Astrocyte (in vitro differentiated cells and primary cell): ENCODE results near the gene TBCA. TPM values are rescaled to one million over a fixed set of nuclear protein-coding genes. Genes with fewer than 3 reads are reported as not detected.

Experiments
- DNase-seq: peaks from one replicate; pipeline ENCODE4 v3.0.0-alpha.2; 2010; ENCODE audit warnings: low read depth
- FAIRE-seq: peaks from 2 replicates; lab custom pipeline; 2011; peaks lifted over from hg19 to GRCh38; lab: Jason Lieb, UNC
- H2AFZ ChIP-seq: 2 replicates; pipeline ENCODE4 v1.6.0; 2012; ENCODE audit warnings: low read depth, low read length, inconsistent platforms
- H3K27ac ChIP-seq: 2 replicates; pipeline ENCODE4 v1.5.1; 2011; ENCODE audit warnings: low read depth, low read length, inconsistent platforms
- H3K27me3 ChIP-seq: 2 replicates; pipeline ENCODE4 v1.6.0; 2011; ENCODE audit warnings: low read length, inconsistent platforms; ENCODE audit not compliant: insufficient read depth
- H3K36me3 ChIP-seq: 2 replicates; pipeline ENCODE4 v1.5.1; 2011; ENCODE audit warnings: low read length, inconsistent platforms; ENCODE audit not compliant: insufficient read depth
- H3K4me1 ChIP-seq: 2 replicates; pipeline ENCODE4 v1.5.1; 2011; ENCODE audit warnings: low read length, inconsistent platforms; ENCODE audit not compliant: insufficient read depth
- H3K4me2 ChIP-seq: 2 replicates; pipeline ENCODE4 v1.6.0; 2012; ENCODE audit warnings: low read length, inconsistent platforms
- H3K4me3 ChIP-seq: 2 replicates; pipeline ENCODE4 v1.5.1; 2011; ENCODE audit warnings: low read depth, mild to moderate bottlenecking, low read length, inconsistent platforms; ENCODE audit not compliant: insufficient read depth
- H3K79me2 ChIP-seq: 2 replicates; pipeline ENCODE4 v1.6.0; 2012; ENCODE audit warnings: mild to moderate bottlenecking, low read length, inconsistent platforms; ENCODE audit not compliant: insufficient read depth
- H3K9ac ChIP-seq: 2 replicates; pipeline ENCODE4 v1.6.0; 2012; ENCODE audit warnings: mild to moderate bottlenecking, low read length, inconsistent platforms
- H3K9me3 ChIP-seq: 2 replicates; pipeline ENCODE4 v1.5.1; 2012; ENCODE audit warnings: low read depth, mild to moderate bottlenecking, low read length, inconsistent platforms; ENCODE audit not compliant: insufficient read depth
- H4K20me1 ChIP-seq: 2 replicates; pipeline ENCODE4 v1.6.0; 2012; ENCODE audit warnings: low read length, inconsistent platforms; ENCODE audit not compliant: insufficient read depth
- H3K27ac Mint-ChIP-seq: one replicate; pipeline ENCODE4 v1.8.0; 2021; ENCODE audit warnings: mild to moderate bottlenecking, mixed read lengths; ENCODE audit not compliant: unreplicated experiment
- H3K27me3 Mint-ChIP-seq: one replicate; pipeline ENCODE4 v1.8.0; 2021; ENCODE audit warnings: low read depth, mixed read lengths; ENCODE audit not compliant: unreplicated experiment
- H3K36me3 Mint-ChIP-seq: one replicate; pipeline ENCODE4 v1.8.0; 2021; ENCODE audit warnings: low read depth, mixed read lengths; ENCODE audit not compliant: unreplicated experiment
- H3K4me1 Mint-ChIP-seq: one replicate; pipeline ENCODE4 v1.8.0; 2021; ENCODE audit warnings: low read depth, mixed read lengths; ENCODE audit not compliant: unreplicated experiment
- H3K4me3 Mint-ChIP-seq: one replicate; pipeline ENCODE4 v1.8.0; 2021; ENCODE audit warnings: mild to moderate bottlenecking, moderate library complexity, mixed read lengths; ENCODE audit not compliant: unreplicated experiment
- H3K9me3 Mint-ChIP-seq: one replicate; pipeline ENCODE4 v1.8.0; 2021; ENCODE audit warnings: mild to moderate bottlenecking, mixed read lengths; ENCODE audit not compliant: unreplicated experiment
- EZH2 ChIP-seq: IDR thresholded peaks from 2 replicates; pipeline ENCODE4 v1.6.1; 2012; ENCODE audit warnings: mild to moderate bottlenecking, low read length, inconsistent platforms; ENCODE audit not compliant: insufficient read depth
- total RNA-seq: library from RNA; stranded (reverse); gene quantifications from 2 replicates; pipeline ENCODE4 v1.2.1, GENCODE V29; 2021
- TF ChIP-seq, protein P1 (sequence below): IDR thresholded peaks from 2 replicates; pipeline ENCODE4 v1.5.1; 2011; ENCODE audit warnings: low read depth, mild to moderate bottlenecking, inconsistent platforms, low read length, moderate library complexity; ENCODE audit not compliant: insufficient read depth

The TBCA gene
- total RNA-seq, 1 donor from 2014 or later = 207 TPM

DNA sequence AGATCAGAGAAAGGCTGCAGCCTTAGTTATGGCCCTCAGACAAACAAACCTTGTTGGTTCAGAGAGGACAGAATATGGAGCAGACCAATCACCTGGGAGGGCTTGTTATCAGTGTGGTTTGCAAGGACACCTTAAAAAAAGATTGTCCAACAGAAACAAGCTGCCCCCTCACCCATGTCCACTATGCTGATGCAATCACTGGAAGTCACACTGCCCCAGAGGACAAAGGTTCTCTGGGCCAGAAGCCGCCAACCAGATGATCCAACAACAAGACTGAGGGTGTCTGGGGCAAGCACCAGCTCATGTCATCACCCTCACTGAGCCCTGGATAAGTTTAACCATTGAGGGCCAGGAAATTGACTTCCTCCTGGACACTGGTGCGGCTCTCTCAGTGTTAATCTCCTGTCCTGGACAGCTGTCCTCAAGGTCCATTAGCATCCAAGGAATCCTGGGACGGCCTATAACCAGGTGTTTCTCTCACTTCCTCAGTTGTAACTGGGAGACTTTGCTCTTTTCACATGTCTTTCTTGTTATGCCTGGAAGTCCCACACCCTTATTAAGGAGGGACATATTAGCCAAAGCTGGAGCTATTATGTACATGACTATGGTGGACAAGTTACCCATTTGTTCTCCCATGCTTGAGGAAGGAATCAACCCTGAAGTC is 36.9 kb upstream of the TBCA start:
- no peak for TF ChIP-seq EZH2
- TF ChIP-seq, protein P1, sequence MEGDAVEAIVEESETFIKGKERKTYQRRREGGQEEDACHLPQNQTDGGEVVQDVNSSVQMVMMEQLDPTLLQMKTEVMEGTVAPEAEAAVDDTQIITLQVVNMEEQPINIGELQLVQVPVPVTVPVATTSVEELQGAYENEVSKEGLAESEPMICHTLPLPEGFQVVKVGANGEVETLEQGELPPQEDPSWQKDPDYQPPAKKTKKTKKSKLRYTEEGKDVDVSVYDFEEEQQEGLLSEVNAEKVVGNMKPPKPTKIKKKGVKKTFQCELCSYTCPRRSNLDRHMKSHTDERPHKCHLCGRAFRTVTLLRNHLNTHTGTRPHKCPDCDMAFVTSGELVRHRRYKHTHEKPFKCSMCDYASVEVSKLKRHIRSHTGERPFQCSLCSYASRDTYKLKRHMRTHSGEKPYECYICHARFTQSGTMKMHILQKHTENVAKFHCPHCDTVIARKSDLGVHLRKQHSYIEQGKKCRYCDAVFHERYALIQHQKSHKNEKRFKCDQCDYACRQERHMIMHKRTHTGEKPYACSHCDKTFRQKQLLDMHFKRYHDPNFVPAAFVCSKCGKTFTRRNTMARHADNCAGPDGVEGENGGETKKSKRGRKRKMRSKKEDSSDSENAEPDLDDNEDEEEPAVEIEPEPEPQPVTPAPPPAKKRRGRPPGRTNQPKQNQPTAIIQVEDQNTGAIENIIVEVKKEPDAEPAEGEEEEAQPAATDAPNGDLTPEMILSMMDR = no peak
- DNase-seq (no peak), FAIRE-seq (no peak)
- no peak overlapping the region for H3K4me3 Mint-ChIP-seq
- H3K9ac ChIP-seq = no peak overlapping the region
- H3K4me1 ChIP-seq = no peaks in the 10 kb centered on the region
- no peak overlapping the region for H2AFZ ChIP-seq
- peaks cover 19% of the 10 kb centered on the region for H3K27me3 Mint-ChIP-seq
- H3K27me3 ChIP-seq = peaks cover 2% of the 10 kb centered on the region
- H3K27ac ChIP-seq = no peak overlapping the region
- H3K36me3 ChIP-seq = no peaks in the 10 kb centered on the region
- H3K79me2 ChIP-seq = no peaks in the 10 kb centered on the region
- H3K4me3 ChIP-seq = no peak overlapping the region
- H3K4me2 ChIP-seq = no peak overlapping the region
- H3K4me1 Mint-ChIP-seq = no peaks in the 10 kb centered on the region
- peaks cover 9% of the 10 kb centered on the region for H3K9me3 Mint-ChIP-seq
- H3K27ac Mint-ChIP-seq = no peak overlapping the region
- no peaks in the 10 kb centered on the region for H4K20me1 ChIP-seq
- peaks cover 2% of the 10 kb centered on the region for H3K36me3 Mint-ChIP-seq
- H3K9me3 ChIP-seq = no peaks in the 10 kb centered on the region

- no peaks in the 10 kb centered on the region for H3K36me3 ChIP-seq
- TF ChIP-seq, protein P1 = no peak
- no peak for TF ChIP-seq EZH2
- Mint-ChIP-seq H3K9me3 (peaks cover 5% of the 10 kb centered on the region), H3K36me3 (no peaks in the 10 kb centered on the region), H3K4me3 (no peak overlapping the region), H3K27ac (no peak overlapping the region), H3K4me1 (peaks cover 2% of the 10 kb centered on the region), H3K27me3 (peaks cover 3% of the 10 kb centered on the region)
- H3K4me1 ChIP-seq = no peaks in the 10 kb centered on the region
- no peaks in the 10 kb centered on the region for H3K79me2 ChIP-seq
- H4K20me1 ChIP-seq = no peaks in the 10 kb centered on the region
- no peak overlapping the region for H3K4me3 ChIP-seq
- H3K9ac ChIP-seq = no peak overlapping the region
- H2AFZ ChIP-seq = no peak overlapping the region
- no peak overlapping the region for H3K27ac ChIP-seq
- no peaks in the 10 kb centered on the region for H3K9me3 ChIP-seq
- FAIRE-seq (no peak), DNase-seq (no peak)
- H3K27me3 ChIP-seq = no peaks in the 10 kb centered on the region
- H3K4me2 ChIP-seq = no peak overlapping the region
Measured at GRCh38 chr5:77806213-77806843, 30.2 kb upstream of the TBCA start.

- no peak overlapping the region for H3K4me3 ChIP-seq
- no peak for FAIRE-seq
- Mint-ChIP-seq H3K27me3 (peaks cover 2% of the 10 kb centered on the region), H3K9me3 (peaks cover 3% of the 10 kb centered on the region), H3K36me3 (no peaks in the 10 kb centered on the region), H3K27ac (no peak overlapping the region), H3K4me3 (no peak overlapping the region), H3K4me1 (no peaks in the 10 kb centered on the region)
- no peaks in the 10 kb centered on the region for H3K9me3 ChIP-seq
- no peak for DNase-seq
- no peak overlapping the region for H2AFZ ChIP-seq
- no peaks in the 10 kb centered on the region for H4K20me1 ChIP-seq
- H3K4me2 ChIP-seq = no peak overlapping the region
- H3K27ac ChIP-seq = no peak overlapping the region
- no peaks in the 10 kb centered on the region for H3K36me3 ChIP-seq
- no peaks in the 10 kb centered on the region for H3K4me1 ChIP-seq
- TF ChIP-seq EZH2 = no peak
- TF ChIP-seq, protein P1 = no peak
- H3K27me3 ChIP-seq = peaks cover 5% of the 10 kb centered on the region
- H3K79me2 ChIP-seq = no peaks in the 10 kb centered on the region
- H3K9ac ChIP-seq = no peak overlapping the region
Measured at GRCh38 chr5:77798456-77798855, 22.3 kb upstream of the TBCA start.
